Activated CD8-positive, alpha-beta memory T cell treated with anti-CD3 and anti-CD28 coated beads, Interleukin-2, amount 50 U/mL, for 24 hours (primary cell): ENCODE results near the gene CPAMD8.

Experiments
- DNase-seq: peaks from one replicate; pipeline ENCODE4 v3.0.0-alpha.2; 2020; ENCODE audit errors: extremely low read depth

CPAMD8 gene

DNA sequence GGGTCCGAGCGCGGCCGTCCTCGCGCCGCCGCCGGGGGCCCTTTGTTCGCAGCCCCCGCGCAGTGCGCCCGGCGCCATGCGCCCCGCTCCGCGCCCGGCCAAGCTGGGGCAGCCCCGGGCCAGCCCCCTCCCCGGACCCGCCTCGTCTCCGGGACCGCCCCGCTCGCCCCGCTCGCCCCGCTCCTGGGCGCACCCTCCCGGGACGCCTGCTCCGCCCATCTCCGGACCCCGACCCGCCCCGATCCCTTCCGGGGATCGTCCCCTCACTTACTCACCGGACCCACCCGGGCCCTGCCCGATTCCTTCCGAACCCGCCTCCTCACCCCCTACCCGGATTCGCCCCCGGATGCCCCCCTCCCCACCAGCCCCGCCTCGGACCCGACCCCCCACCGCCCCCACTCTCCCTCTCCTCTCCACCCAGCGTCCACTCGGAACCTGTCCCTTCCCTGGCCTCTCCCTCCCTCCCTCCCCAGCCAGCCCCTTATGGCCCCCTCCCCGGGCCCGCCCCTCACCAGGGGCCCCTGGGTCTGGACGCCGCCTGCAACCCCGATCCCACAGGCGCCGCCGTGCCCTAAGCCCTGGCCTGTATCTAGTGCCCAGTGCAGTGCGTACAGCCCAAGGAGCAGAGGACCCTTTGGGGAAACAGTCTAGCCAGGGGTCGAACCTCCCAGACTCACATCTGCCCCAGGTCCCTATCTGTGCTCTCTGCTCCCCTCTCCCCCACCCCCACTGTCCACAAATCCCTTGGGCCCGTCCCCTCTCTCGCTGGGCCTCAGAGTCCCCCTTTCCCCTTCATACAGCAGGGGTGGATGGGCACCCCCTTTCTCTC, at the start of gene CPAMD8:
Gene CPAMD8 (minus strand): TSS at position 105 of the 829 bp plus-strand sequence. CDS start 168 bp downstream, outside the sequence.
- no peak for DNase-seq

DNA sequence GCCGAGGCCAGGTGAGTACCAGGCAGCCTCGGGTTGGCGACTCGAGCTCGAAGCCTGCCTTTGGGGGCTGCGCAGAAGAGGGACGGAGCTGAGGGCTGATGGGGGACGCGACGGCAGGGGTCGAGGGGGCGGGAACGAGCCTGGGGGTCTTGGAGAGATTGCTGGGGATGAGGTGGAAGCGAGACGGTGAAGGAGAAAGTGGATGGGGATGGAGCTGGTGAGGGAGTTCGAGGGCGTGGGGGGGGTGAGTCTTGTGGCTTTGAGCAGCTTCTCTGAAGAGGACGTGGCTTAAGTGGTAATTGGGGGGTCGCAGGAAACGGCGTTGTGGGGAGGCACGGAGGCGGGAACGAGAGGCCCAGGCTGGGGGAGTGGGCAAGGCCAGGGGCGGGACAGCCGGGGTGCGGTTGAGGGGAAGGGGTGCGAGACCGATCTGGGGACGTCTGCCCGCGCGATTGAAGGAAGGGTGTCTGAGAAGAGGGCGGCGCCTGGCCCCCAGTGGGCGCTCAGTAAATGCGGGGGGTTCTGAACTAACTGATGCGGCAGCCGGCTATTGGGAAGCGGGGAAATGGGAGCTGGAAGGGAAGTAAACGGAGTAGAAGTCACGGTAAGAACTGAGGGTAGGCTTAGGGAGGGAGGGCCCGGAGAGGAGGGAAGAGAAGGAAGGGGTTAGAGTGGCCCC, 49.4 kb upstream of the CPAMD8 start:
- DNase-seq: no peak

DNA sequence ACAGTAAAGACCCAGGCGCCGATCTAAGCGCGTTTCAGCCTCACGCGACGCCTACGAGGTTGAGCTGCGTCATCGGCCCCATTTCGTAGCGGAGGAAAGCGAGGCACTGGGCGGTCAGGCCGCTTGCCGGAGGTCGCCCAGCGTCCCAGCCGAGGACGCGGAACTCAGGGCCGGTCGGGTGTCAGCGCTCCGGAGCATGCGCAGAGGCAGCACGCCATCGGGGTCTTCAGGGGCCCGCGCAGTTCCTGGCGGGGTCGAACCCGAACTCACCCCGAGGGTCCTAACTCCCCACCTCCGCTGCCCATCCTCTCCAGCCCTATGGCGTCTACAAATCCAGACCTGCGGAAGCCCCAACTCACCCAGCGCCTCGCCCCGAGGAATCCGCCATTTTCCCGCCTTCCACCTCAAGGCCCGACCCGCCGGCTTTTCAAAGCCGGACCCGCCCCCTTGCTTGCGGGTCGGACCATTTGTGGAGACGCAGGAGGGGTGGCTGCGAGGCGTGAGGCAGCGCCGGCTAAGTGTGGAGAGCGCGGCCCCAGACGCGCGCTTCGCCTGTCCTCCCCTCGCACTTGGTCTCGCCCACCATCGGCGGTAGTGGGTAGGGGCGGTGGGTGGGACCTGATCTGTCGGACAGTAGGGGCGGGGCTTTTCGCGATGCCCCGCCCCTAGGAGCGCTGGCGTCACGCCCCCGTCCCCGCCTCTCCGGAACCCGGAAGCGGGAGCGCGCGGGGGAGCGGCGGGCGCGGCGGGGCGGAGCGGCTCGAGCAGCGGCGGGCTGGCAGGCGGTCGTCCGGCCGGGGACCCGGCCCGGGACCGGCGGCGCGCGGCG, 48.6 kb upstream of the CPAMD8 start, which contains the start of the genes HAUS8 and MYO9B:
Gene HAUS8 (minus strand): TSS at position 418 of the 829 bp plus-strand sequence. CDS start 30 bp downstream, at position 388.
Gene MYO9B (plus strand): TSS at position 743 of the 829 bp plus-strand sequence. CDS start 25,941 bp downstream, outside the sequence.
- DNase-seq: peak; percentile 99

GRCh38 chr19:17074634-17075034, 48.0 kb upstream of the CPAMD8 start:
- no peak for DNase-seq

- DNase-seq: no peak
Observed at GRCh38 chr19:17073869-17074633, 47.4 kb upstream of the CPAMD8 start.

- DNase-seq: no peak
Observed at GRCh38 chr19:17070912-17071311, 44.3 kb upstream of the CPAMD8 start.

- no peak for DNase-seq
Observed at GRCh38 chr19:17070421-17070820, 43.8 kb upstream of the CPAMD8 start.

- no peak for DNase-seq
Observed at GRCh38 chr19:17069193-17069592, 42.6 kb upstream of the CPAMD8 start.

- DNase-seq: no peak
Observed at GRCh38 chr19:17063428-17063827, 36.8 kb upstream of the CPAMD8 start.

DNA sequence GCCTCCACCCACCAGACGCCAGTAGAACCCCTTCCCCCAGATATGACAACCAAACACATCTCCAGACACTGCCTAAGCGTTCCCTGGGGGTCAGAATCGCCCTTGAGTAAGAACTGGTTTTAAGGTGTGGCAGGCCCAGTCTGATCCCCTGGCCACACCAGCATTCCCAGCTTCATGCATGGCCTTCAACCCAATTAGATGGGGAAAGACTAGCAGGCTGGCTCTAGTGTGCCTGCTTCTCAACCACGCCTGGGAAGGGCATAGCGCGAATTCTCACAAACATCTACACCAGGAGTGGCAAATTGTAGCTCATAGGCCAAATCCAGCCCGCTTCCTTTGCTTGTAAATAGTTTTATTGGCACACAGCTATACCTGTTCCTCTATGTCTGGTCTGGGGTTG, 35.1 kb upstream of the CPAMD8 start:
- DNase-seq: no peak

DNA sequence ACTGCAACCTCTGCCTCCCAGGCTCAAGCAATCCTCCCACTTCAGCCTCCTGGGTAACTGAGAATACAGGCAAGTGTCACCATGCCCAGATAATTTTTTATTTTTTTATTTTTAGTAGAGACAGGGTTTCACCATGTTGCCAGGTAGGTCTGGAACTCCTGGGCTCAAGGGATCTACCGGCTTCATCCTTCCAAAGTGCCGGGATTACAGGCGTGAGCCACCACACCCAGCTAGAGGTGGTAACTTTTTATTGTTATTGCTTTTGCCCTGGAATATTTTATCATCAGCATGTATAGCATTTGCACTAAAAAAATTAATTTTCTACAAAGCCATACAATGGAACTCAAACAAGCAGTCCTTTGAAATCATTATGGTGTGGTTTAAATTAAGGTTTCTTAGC, 34.6 kb upstream of the CPAMD8 start:
- DNase-seq: no peak

GRCh38 chr19:17060802-17061201, 34.2 kb upstream of the CPAMD8 start:
- no peak for DNase-seq

GRCh38 chr19:17058236-17058635, 31.6 kb upstream of the CPAMD8 start:
- no peak for DNase-seq

GRCh38 chr19:17055636-17056035, 29.0 kb upstream of the CPAMD8 start:
- no peak for DNase-seq

- no peak for DNase-seq
Observed at GRCh38 chr19:17054746-17055145, 28.1 kb upstream of the CPAMD8 start.

- no peak for DNase-seq
Observed at GRCh38 chr19:17052439-17052838, 25.8 kb upstream of the CPAMD8 start.

DNA sequence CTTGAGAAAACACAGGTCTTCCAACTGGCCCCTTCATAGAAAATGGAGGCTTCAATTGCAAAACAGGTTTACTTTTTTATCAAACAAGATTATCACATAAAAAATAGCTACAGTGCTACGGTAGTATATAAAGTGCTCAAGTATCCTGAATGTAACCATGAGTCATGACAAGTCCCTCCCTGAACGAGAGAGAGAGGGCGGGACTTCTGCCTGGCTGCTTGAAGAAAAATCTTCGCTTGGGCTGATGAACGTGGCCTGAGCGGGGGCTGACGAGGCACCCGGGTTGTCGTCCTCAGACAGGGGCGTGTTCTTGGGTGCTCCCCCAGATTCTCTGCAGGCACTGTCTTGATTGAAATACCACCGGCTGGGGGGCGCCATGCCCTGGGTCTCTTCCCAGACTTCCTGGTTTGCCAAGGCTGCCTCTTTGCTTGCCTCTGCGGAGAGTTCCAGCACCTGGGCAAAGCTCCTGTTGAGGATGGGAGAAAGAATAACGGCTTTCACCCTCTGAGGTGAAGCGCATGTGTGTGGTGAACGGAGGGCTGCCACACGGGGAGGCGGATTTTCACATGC, 23.2 kb upstream of the CPAMD8 start:
- no peak for DNase-seq

DNA sequence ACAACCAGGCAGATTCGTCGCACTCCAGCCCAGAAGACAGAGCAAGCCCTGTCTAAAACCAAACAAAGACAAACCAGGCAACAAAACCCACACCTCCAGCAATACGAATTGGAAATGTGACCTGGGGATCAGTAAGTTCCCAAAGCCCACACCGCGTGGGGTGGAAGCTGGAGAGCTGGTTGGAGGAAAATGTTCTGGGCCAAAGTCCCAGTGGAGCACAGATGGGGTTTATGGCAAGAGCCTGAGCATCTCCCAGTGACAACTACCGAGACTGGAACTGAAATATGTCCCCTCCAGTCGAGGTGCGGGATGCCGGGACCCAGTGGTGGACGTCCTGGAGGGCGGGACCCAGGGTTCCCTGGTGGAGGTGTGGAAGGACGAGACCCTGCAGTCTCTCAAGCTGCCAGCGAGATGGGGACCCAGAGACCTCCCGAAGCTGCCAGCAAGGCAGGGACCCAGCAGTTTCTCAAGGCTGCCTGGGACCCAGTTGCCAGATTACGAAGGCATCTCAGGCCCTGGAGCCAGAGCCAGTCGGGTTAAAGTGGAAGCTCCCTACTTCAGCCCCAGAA, 22.4 kb upstream of the CPAMD8 start:
- DNase-seq: no peak

DNA sequence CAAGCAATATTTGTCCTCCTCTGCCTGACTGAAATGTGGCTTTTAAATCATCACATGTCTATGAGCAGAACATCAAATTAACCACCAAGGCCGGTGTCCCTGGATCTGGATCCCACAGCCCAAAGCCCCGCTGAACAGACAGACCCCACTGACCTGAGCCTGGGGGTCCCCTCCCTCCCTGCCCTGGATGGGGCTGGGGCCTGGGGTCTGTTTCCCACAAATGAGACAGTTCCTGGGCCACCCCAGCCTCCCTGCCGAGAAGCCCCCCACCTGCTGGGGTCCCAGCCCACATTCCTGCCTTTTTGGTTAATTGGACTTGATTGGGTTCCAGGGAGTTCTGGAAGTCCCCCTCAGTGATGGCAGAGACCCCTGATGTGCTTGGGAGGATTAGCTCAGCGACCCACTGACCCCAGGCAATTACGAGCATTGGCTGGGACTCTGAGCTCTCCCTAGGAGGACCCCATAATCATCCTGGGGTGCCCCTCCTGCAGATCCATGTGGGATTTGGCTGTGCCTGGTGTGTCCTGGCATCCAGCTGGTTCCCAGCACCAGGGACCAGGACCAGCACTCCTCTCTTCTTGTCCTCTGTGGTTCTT, 19.4 kb upstream of the CPAMD8 start:
- DNase-seq: no peak

DNA sequence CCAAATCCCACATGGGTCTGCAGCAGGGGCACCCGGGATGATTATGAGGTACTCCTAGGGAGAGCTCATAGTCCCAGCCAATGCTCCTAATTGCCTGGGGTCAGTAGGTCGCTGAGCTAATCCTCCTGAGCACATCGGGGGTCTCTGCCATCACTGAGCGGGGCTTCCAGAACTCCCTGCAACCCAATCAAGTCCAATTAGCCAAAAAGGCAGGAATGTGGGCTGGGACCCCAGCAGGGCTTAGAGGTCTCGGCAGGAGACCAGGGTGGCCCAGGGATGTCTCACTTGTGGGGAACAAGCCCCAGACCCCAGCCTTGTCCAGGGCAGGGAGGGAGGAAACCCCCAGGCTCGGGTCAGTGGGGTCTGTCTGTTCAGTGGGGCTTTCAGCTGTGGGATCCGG, 17.1 kb upstream of the CPAMD8 start:
- DNase-seq: no peak
